Right atrium auricular region (tissue), 2 donors: Measurements from ENCODE around the gene GADL1. TPM values are rescaled to one million over a fixed set of nuclear protein-coding genes. Genes with fewer than 3 reads are reported as not detected.

Source experiments
- DNase-seq: peaks from one replicate; pipeline ENCODE4 v3.0.0-alpha.2; 2019; ENCODE audit warnings: low spot score
- H3K27ac ChIP-seq, 2 donors: fragments of 200-600 bp; sonication (generic); 1 replicate in 1 of 2; 2 replicates in 1 of 2; pipeline ENCODE4 v1.5.1; 2016 to 2019
- H3K27me3 ChIP-seq, 2 donors: fragments of 200-600 bp; sonication (generic); one replicate each; pipeline versions ENCODE4 v1.5.1 to v1.6.0; 2017 to 2019
- H3K36me3 ChIP-seq: fragments of 200-600 bp; sonication (generic); one replicate; pipeline ENCODE4 v1.5.1; 2016
- H3K4me1 ChIP-seq, 2 donors: fragments of 200-600 bp; sonication (generic); one replicate each; pipeline versions ENCODE4 v1.5.1 to v1.6.0; 2017 to 2019
- H3K4me3 ChIP-seq, 2 donors: fragments of 200-600 bp; sonication (generic); 1 replicate in 1 of 2; 2 replicates in 1 of 2; pipeline ENCODE4 v1.5.1; 2017 to 2019; ENCODE audit warnings: mild to moderate bottlenecking in 1 of 2, moderate library complexity in 1 of 2
- H3K9me3 ChIP-seq, 2 donors: fragments of 200-600 bp; sonication (generic); one replicate each; pipeline ENCODE4 v1.5.1; 2019
- total RNA-seq, 2 donors: library from RNA; depleted of rRNA; stranded (reverse); fragments of >200 nt; gene quantifications; one replicate each; pipeline ENCODE4 v1.1.0, GENCODE V29; 2016
- TF ChIP-seq, protein P1 (sequence below), 2 donors: fragments of 200-600 bp; sonication (generic); IDR thresholded peaks; one replicate each; pipeline ENCODE4 v1.5.1; 2019; ENCODE audit warnings: antibody characterized with exemption in 2 of 2

GADL1 gene
- total RNA-seq, 2 donors from 2014 or later: not detected

DNA sequence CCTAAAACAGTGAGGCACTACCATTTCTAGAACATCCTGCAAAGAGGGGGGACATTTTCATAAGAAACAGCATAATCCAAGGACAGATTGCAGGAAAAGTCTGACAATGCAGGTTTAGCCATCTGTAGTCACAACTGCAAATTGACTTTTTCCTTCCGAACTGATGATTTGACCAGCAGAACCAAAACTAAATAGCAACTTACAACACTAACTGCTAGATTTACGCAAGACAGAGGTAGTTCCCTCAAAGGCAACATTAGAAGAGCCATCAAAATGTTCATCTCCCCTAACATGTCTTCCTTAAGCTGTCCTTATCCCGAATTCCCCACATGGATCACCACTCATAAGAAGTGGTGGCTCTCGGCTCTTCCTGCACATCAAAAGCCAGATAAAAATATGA lies 129.6 kb downstream of the GADL1 start:
- no peak for DNase-seq
- Histone ChIP-seq H3K27ac (no peak overlapping the region), H3K9me3 (no peaks in the 10 kb centered on the region), H3K4me3 (no peak overlapping the region), H3K4me1 (no peaks in the 10 kb centered on the region), H3K27me3 (no peaks in the 10 kb centered on the region), H3K36me3 (no peaks in the 10 kb centered on the region)
- TF ChIP-seq, protein P1, sequence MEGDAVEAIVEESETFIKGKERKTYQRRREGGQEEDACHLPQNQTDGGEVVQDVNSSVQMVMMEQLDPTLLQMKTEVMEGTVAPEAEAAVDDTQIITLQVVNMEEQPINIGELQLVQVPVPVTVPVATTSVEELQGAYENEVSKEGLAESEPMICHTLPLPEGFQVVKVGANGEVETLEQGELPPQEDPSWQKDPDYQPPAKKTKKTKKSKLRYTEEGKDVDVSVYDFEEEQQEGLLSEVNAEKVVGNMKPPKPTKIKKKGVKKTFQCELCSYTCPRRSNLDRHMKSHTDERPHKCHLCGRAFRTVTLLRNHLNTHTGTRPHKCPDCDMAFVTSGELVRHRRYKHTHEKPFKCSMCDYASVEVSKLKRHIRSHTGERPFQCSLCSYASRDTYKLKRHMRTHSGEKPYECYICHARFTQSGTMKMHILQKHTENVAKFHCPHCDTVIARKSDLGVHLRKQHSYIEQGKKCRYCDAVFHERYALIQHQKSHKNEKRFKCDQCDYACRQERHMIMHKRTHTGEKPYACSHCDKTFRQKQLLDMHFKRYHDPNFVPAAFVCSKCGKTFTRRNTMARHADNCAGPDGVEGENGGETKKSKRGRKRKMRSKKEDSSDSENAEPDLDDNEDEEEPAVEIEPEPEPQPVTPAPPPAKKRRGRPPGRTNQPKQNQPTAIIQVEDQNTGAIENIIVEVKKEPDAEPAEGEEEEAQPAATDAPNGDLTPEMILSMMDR (IDR thresholded peaks at IDR 0.05): no peak

DNA sequence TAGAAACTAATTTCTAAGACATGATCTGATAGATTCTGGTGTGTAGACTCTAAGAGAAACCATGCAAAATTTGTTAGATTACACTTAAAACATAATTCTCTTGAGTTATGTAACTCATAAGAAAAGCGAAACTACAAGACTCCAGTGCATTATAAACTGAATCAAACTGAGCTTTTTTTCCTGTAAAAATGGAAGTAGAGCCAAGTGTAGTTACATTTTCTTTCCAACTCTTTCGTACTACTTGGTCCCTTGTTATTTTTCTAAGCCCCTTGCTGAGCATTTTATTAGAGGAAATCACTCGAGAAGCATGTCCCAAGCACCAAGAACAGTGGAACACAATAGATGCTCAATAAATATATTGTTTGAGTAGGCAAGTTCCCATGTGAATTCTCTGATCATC lies 130.2 kb downstream of the GADL1 start:
- TF ChIP-seq, protein P1 (IDR thresholded peaks at IDR 0.05): no peak
- H3K4me3 ChIP-seq: no peak overlapping the region
- H3K27ac ChIP-seq: no peak overlapping the region
- no peaks in the 10 kb centered on the region for H3K4me1 ChIP-seq
- no peaks in the 10 kb centered on the region for H3K27me3 ChIP-seq
- no peak for DNase-seq
- no peaks in the 10 kb centered on the region for H3K9me3 ChIP-seq
- no peaks in the 10 kb centered on the region for H3K36me3 ChIP-seq

DNA sequence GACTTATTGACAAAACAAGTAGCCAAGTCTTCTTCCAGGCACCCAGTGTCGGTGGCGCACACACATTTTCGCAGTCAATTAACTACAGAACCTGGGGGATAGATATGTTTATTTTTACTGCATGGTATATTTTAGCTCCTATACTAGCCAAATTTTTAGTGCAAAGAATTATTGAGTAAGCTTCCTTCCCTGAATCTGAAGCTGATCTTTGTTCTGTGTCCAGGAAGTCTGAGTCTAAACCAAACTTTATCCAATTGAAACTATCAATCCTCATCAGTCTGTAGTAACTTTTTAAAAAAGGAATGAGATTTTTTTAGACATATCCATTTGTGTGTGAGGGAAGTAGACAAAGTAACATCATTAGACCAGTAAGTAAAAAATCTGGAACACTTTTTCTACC lies 133.1 kb downstream of the GADL1 start:
- Histone ChIP-seq H3K27me3 (no peaks in the 10 kb centered on the region), H3K36me3 (no peaks in the 10 kb centered on the region), H3K4me1 (no peaks in the 10 kb centered on the region), H3K27ac (no peak overlapping the region), H3K4me3 (no peak overlapping the region), H3K9me3 (no peaks in the 10 kb centered on the region)
- DNase-seq: no peak
- TF ChIP-seq, protein P1 (IDR thresholded peaks at IDR 0.05): no peak

DNA sequence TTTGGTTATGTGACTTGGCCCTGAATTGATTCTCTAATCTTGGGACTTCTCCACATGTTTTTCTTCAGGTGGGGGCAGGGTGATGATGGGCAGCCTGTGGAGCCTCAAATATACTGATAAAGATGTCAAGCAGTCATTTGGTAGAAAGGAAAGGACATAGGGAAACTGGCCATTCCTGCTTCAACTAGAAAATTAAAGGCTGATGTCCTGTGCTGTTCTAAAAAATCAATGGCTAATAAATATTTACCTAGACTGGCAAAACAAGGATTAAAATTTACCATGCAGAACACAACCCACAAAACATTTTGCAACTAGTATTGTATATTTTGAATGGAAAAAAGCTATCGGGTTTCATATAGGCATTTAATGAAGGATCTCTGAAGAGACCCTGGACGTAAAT lies 133.7 kb downstream of the GADL1 start:
- H3K27ac ChIP-seq: no peak overlapping the region
- no peaks in the 10 kb centered on the region for H3K9me3 ChIP-seq
- no peak overlapping the region for H3K4me3 ChIP-seq
- H3K36me3 ChIP-seq: no peaks in the 10 kb centered on the region
- no peaks in the 10 kb centered on the region for H3K4me1 ChIP-seq
- TF ChIP-seq, protein P1 (IDR thresholded peaks at IDR 0.05): no peak
- H3K27me3 ChIP-seq: no peaks in the 10 kb centered on the region
- no peak for DNase-seq

DNA sequence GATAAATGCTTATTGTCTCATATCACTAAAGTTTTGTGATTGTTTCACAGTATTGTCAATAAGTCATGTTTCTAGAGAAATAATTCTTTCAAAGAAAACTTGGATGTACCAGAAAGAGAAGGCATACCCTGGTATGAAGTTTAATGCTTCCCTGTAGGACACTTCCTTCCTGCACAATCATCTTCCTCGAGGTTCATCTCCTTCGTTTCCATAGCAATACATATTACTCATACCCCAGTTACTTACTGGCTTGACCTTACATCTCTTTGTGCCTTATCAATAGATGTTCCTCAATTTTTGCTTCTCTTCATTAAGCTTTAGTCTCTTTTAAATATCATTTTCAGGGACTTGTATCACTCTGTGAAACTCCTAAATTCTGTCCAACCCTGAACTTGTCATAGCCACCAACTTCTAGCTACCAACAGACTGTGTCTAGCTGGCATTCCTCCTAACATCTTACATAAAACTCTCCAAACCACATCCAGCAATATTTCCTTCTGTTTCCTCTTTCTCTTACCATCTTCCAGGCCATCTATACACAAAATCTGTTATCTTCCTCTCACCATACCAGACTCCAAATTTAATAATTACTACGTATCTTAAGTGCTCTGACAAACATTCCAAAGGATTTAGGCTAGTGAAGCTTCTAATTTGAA lies 134.3 kb downstream of the GADL1 start:
- Histone ChIP-seq H3K9me3 (no peaks in the 10 kb centered on the region), H3K4me3 (no peak overlapping the region), H3K27ac (no peak overlapping the region), H3K36me3 (no peaks in the 10 kb centered on the region), H3K27me3 (no peaks in the 10 kb centered on the region), H3K4me1 (no peaks in the 10 kb centered on the region)
- TF ChIP-seq, protein P1 (IDR thresholded peaks at IDR 0.05): no peak
- DNase-seq: no peak

DNA sequence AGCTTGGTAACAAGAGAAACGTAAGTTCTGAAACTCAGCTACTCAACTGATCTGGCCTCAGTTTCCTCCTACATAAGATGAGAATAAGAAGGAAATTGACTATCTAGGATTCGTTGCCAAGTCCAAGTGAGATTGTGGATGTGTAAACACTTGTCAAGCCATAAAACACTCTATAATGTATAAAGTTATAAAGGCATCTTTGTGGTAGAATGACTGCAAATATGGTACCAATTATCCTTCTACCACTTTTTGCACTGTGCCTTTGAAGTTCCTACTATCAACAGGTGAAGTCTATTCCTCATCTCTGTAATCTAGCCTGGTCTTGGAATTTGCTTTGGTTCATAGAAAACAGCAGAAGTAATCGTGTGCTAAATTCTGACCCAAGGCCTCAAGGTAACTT lies 138.2 kb downstream of the GADL1 start:
- H3K27me3 ChIP-seq: no peaks in the 10 kb centered on the region
- H3K36me3 ChIP-seq: no peaks in the 10 kb centered on the region
- H3K27ac ChIP-seq: no peak overlapping the region
- no peak for DNase-seq
- TF ChIP-seq, protein P1 (IDR thresholded peaks at IDR 0.05): no peak
- no peaks in the 10 kb centered on the region for H3K4me1 ChIP-seq
- H3K9me3 ChIP-seq: no peaks in the 10 kb centered on the region
- no peak overlapping the region for H3K4me3 ChIP-seq
